ENCODE results near the gene PATZ1.

The PATZ1 gene

DNA sequence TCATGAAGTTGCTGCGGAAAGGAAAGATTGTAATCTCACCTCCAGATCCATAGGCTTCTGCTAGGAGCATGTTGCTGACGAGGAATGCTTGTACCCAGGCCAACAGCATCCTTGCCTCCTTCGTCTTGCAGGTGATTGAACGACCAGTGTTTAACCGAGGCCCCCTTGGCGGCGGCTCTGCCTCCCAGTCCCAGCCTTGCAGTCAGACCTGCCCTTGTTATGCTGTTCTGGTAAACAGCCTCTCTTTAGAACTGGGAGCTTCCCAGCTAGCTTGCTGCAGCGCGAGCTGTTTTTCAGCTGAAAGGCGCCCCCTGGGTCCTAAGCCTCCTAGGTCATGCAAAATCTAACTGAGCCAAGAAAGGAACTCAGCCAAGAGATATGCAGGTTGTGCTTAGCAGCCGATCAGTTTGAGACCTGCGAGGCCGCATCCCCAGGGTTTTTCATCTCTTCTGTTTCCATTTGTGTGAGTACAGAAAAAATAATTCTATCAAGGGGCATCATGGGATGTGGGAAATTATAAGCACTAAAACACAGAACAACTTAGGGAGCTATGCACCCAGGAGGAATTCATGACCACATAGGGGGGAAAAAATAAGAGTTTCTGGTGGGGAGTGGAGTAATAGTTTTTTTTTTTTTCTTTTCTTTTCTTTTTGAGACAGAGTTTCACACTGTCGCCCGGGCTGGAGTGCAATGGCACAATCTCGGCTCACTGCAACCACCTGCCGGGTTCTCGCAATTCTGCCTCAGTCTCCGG, 53.7 kb downstream of the PATZ1 start, which contains the start of gene PIK3IP1:
PIK3IP1 (minus strand) TSS at position 253 of the 754 bp plus-strand sequence; CDS start at position 109, 144 bp downstream.
- H3K27me3 ChIP-seq (ENCODE audit: control insufficient read depth in 2 of 2, insufficient read depth in 2 of 2, low read length in 2 of 2) = no peaks in the 10 kb centered on the region
- peak within 1 kb of the TSS; percentile 97 to 99 for H3K27ac ChIP-seq (ENCODE audit: low read depth in 2 of 2, low read length in 2 of 2)
- H3K36me3 ChIP-seq (ENCODE audit: control insufficient read depth in 2 of 2, insufficient read depth in 2 of 2, low read length in 2 of 2) = peaks cover 17% of the 10 kb centered on the region in 2 donors
- H3K4me3 ChIP-seq (ENCODE audit: low read length in 2 of 2) = peak within 1 kb of the TSS; percentile 75 to 93
- peak within 1 kb of the TSS; percentile 83 to 100 for H3K9ac ChIP-seq (ENCODE audit: low read depth in 1 of 2, low read length in 2 of 2)
- H3K4me1 ChIP-seq (ENCODE audit: control insufficient read depth in 2 of 2, insufficient read depth in 2 of 2, low read length in 2 of 2) = peaks cover 30 to 34% of the 10 kb centered on the region in 2 donors
- H3K9me3 ChIP-seq (ENCODE audit: control insufficient read depth in 2 of 2, low read length in 2 of 2) = no peaks in the 10 kb centered on the region

DNA sequence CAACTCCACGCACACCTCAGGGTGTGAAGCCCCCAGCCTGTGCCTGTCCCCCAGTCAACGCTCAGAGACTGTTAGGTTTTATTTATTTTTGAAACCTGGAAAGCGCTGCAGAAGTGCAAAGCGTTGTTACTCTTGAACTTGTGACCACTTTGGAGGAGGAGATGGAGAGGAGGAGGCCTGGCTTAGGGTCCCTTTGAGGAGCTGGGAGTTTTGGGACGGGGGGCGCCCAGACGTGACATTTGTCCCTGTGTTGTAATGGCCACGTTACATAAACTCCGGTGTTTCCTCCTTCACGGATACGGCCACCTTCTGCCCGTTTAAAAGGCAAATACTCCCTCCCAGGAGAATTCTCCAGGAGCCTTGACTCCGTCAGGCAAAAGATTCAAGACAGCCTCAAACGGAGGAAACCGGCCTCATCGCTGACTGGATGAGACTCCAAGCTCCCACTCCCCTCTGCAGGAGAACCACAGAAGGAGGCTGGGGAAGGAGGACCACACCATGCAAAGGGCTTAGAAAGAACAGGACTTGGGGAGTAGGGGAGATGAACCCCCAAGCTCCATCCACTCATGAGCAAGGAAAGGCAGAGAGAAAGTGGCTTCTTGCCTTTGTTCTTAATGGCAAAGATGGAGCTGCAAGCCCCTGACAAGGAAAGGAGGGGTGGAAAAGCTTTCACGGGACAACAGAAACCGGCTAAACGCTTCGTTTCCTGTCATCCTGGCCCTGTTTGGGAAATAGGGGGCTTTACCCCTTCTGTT, 54.5 kb downstream of the PATZ1 start:
- Histone ChIP-seq H3K4me3 (ENCODE audit: low read length in 2 of 2) (peak overlapping the region; percentile 75 to 93), H3K27ac (ENCODE audit: low read depth in 2 of 2, low read length in 2 of 2) (peak overlapping the region; percentile 97 to 99), H3K27me3 (ENCODE audit: control insufficient read depth in 2 of 2, insufficient read depth in 2 of 2, low read length in 2 of 2) (no peaks in the 10 kb centered on the region), H3K4me1 (ENCODE audit: control insufficient read depth in 2 of 2, insufficient read depth in 2 of 2, low read length in 2 of 2) (peaks cover 24 to 34% of the 10 kb centered on the region in 2 donors), H3K9me3 (ENCODE audit: control insufficient read depth in 2 of 2, low read length in 2 of 2) (no peaks in the 10 kb centered on the region), H3K9ac (ENCODE audit: low read depth in 1 of 2, low read length in 2 of 2) (peak overlapping the region; percentile 83 to 100), H3K36me3 (ENCODE audit: control insufficient read depth in 2 of 2, insufficient read depth in 2 of 2, low read length in 2 of 2) (peaks cover 18% of the 10 kb centered on the region in 2 donors)

DNA sequence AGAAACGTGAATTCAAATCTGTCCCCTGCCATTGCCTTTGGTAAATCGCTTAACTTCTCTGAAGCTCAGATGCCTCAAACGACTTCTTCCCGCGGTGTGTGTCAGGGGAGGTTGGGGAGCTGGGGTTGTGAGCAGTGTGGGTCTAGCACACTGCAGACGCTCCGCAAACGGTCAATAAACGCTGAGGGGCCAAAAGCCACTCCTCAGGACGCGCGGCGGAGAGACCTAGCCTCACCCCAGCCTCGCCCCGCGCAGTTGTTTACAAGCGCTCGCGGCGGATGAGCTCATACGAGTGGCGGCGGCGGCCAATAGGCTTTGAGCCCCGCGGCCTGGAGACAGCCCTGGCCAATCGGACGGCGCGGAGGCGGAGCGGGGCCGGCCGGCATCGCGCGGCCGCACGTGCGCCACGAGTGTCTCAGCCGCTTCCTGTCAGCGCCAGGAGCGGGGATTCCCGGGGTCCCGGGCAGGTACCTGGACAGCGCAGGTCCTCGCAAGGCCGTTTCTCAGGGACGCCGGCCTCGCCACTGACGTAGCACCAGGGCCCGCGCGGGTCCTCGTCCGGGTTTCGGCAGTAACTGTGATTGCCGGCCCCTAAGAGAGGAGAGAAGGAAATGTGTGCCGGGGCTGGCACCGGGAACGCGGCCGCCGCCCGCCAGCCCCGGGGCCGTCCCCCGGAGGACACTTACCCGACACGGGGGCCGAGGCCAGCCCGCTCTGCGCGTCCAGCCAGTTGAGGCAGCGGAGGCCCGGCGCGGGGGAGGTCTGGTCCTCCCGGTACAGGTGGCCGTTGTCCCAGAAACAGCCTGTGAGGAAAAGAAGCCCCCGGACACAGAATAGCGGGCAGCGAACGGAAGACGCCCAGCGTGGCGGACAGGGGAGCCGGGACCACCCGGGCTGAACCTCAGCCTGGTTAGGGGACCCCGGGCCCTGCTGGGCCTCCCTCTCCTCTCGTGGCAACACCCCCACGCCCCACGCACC, 55.4 kb downstream of the PATZ1 start:
- Histone ChIP-seq H3K36me3 (ENCODE audit: control insufficient read depth in 2 of 2, insufficient read depth in 2 of 2, low read length in 2 of 2) (peaks cover 24% of the 10 kb centered on the region in 2 donors), H3K4me1 (ENCODE audit: control insufficient read depth in 2 of 2, insufficient read depth in 2 of 2, low read length in 2 of 2) (peaks cover 15 to 26% of the 10 kb centered on the region in 2 donors), H3K9ac (ENCODE audit: low read depth in 1 of 2, low read length in 2 of 2) (peak overlapping the region; percentile 83 to 100)

DNA sequence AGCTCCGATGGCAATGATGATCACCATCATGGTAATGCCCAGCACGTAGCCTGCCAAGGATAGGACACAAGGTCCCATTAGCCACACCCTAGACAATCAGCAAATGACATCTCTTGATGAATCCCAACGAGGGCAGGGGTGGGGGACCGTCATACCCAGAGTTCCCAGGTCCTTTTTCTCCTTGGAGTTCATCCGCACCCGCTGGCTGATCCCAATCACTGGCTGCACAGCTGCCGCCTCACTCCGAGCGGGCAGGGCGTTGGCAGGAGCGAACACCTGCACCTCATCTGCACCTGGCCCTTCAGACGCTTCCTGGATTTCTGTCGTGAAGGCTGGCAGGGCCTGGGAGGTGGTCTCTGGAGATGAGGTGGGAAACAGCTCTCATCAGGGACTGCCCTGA, 56.8 kb downstream of the PATZ1 start:
- H3K9ac ChIP-seq (ENCODE audit: low read depth in 1 of 2, low read length in 2 of 2) = peak overlapping the region; percentile 83 to 95
- peaks cover 34 to 37% of the 10 kb centered on the region in 2 donors for H3K36me3 ChIP-seq (ENCODE audit: control insufficient read depth in 2 of 2, insufficient read depth in 2 of 2, low read length in 2 of 2)
- H3K4me3 ChIP-seq (ENCODE audit: low read length in 2 of 2) = peak overlapping the region; percentile 75 to 85
- no peaks in the 10 kb centered on the region for H3K9me3 ChIP-seq (ENCODE audit: control insufficient read depth in 2 of 2, low read length in 2 of 2)
- no peaks in the 10 kb centered on the region for H3K27me3 ChIP-seq (ENCODE audit: control insufficient read depth in 2 of 2, insufficient read depth in 2 of 2, low read length in 2 of 2)
- peaks cover 15 to 25% of the 10 kb centered on the region in 2 donors for H3K4me1 ChIP-seq (ENCODE audit: control insufficient read depth in 2 of 2, insufficient read depth in 2 of 2, low read length in 2 of 2)
- H3K27ac ChIP-seq (ENCODE audit: low read depth in 2 of 2, low read length in 2 of 2) = peak overlapping the region; percentile 97 to 99

More for the DNA sequence above, 55.4 kb downstream of the PATZ1 start:
- Histone ChIP-seq H3K27ac (ENCODE audit: low read depth in 2 of 2, low read length in 2 of 2) (peak overlapping the region; percentile 97 to 99), H3K27me3 (ENCODE audit: control insufficient read depth in 2 of 2, insufficient read depth in 2 of 2, low read length in 2 of 2) (no peaks in the 10 kb centered on the region), H3K4me3 (ENCODE audit: low read length in 2 of 2) (peak overlapping the region; percentile 75 to 93), H3K9me3 (ENCODE audit: control insufficient read depth in 2 of 2, low read length in 2 of 2) (no peaks in the 10 kb centered on the region)

DNA sequence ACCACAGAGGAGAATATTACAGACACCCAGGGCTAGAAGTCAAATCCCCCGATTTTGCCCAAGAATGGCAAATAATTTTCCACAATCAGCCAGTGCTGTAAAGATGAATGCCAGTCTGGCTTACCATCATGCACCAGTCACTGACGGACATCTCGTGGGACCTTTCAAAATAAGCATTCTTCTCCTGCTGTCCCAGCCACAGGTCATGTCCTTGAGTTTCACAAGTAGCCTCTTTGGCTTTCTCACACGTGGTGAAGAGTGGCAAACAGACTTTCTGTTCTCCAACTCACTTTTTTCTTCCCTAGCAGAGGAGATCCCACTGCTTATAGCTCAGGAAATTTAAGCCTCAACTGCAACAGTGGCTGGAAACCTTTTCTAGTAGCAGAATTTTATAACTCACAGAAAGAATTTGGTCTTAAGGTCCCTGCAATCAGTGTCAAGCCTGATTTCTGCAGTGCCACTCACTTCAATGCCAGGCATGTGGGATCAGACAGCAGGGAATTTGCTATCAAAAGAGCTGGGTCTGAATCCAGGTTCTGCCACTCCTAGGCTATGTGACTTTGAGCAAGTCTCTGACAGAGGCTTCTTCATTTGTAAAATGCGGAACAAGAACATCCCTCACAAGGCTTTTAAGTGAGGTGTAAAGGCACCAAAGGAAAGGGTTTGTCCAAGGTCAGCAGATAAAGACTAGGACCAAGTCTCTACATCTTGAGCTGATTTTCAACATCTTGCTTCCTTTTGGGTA, 57.5 kb downstream of the PATZ1 start:
- Histone ChIP-seq H3K9ac (ENCODE audit: low read depth in 1 of 2, low read length in 2 of 2) (peak overlapping the region; percentile 83 to 95), H3K4me1 (ENCODE audit: control insufficient read depth in 2 of 2, insufficient read depth in 2 of 2, low read length in 2 of 2) (peaks cover 15 to 25% of the 10 kb centered on the region in 2 donors), H3K9me3 (ENCODE audit: control insufficient read depth in 2 of 2, low read length in 2 of 2) (no peaks in the 10 kb centered on the region), H3K4me3 (ENCODE audit: low read length in 2 of 2) (peak overlapping the region; percentile 75 to 85), H3K27me3 (ENCODE audit: control insufficient read depth in 2 of 2, insufficient read depth in 2 of 2, low read length in 2 of 2) (no peaks in the 10 kb centered on the region), H3K36me3 (ENCODE audit: control insufficient read depth in 2 of 2, insufficient read depth in 2 of 2, low read length in 2 of 2) (peaks cover 37 to 43% of the 10 kb centered on the region in 2 donors), H3K27ac (ENCODE audit: low read depth in 2 of 2, low read length in 2 of 2) (peak overlapping the region; percentile 97 to 99)

DNA sequence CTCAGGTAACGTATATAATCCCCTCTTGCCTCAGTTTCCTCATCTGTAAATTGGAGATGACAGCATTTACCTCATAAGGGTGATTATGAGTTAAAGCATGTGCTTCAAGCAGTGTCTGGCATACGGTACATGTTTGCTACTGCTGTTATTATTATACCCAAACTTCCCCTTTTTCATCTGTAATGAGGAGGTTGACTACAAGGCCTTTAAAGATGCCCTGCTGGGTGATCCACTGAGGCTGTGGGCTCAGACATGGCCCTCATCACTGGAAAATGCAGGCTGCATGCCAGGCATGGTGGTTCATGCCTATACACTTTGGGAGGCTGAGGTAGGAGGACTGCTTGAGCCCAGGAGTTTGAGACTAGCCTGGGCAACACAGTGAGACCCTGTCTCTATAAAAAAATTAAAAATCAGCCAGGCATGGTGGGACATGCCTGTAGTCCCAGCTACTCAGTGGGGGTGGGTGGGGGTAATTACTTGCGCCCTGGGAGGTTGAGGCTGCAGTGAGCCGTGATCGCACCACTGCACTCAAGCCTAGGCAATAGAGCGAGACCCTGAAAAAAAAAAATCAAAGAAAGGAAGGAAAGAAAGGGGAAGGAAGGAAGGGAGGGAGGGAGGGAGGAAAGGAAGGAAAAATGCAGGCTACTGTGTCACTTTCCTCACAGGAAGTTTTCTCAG, 58.2 kb downstream of the PATZ1 start:
- H3K27ac ChIP-seq (ENCODE audit: low read depth in 2 of 2, low read length in 2 of 2) = peak overlapping the region; percentile 97 to 99
- H3K4me3 ChIP-seq (ENCODE audit: low read length in 2 of 2) = no peak overlapping the region
- H3K36me3 ChIP-seq (ENCODE audit: control insufficient read depth in 2 of 2, insufficient read depth in 2 of 2, low read length in 2 of 2) = peaks cover 44 to 50% of the 10 kb centered on the region in 2 donors
- H3K27me3 ChIP-seq (ENCODE audit: control insufficient read depth in 2 of 2, insufficient read depth in 2 of 2, low read length in 2 of 2) = no peaks in the 10 kb centered on the region
- peak overlapping the region in 1 of 2 donors; percentile 28 for H3K9ac ChIP-seq (ENCODE audit: low read depth in 1 of 2, low read length in 2 of 2)
- H3K9me3 ChIP-seq (ENCODE audit: control insufficient read depth in 2 of 2, low read length in 2 of 2) = no peaks in the 10 kb centered on the region
- peaks cover 15 to 24% of the 10 kb centered on the region in 2 donors for H3K4me1 ChIP-seq (ENCODE audit: control insufficient read depth in 2 of 2, insufficient read depth in 2 of 2, low read length in 2 of 2)

DNA sequence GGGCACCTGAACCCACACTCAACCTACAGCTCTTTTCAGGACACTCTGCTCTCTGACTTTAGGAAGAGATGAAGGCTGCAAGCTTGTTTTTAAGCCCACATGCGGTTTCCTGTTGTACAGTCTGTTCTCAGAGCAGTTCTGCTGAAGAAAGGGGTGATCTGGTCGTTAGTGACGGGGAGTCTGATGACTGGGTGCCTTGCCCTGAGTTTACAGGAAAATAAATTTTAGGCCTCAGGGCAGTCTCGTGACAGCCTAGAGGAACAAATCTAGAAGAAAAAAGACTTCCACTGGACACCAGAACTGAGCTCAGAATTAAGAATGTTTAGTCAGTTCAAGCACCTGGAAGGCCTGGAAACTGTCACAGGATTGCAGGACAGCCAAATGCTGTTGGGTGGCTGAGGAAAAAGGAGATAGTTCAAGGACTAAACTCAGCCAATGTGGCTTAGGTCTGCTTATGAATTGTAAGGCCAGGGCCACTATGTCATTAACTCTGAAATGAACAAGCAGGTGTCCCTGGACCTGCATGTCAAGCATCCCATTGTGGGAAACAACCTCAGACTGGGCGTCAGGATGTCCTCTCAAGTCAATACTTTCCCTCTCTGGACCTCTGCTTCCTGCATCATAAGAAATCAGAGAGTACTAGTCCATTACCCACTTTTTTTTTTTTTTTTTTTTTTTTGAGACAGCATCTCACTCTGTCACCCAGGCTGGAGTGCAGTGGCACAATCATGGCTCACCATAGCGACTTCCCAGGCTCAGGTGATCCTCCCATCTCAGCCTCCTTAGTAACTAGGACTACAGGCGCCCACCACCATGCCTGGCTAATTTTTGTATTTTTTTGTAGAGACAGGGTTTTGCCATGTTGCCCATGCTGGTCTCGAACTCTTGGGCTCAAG, 59.5 kb downstream of the PATZ1 start:
- H3K4me1 ChIP-seq (ENCODE audit: control insufficient read depth in 2 of 2, insufficient read depth in 2 of 2, low read length in 2 of 2) = peaks cover 15 to 19% of the 10 kb centered on the region in 2 donors

More for the DNA sequence above, 59.5 kb downstream of the PATZ1 start:
- Histone ChIP-seq H3K9ac (ENCODE audit: low read depth in 1 of 2, low read length in 2 of 2) (peak overlapping the region; percentile 14 to 30), H3K36me3 (ENCODE audit: control insufficient read depth in 2 of 2, insufficient read depth in 2 of 2, low read length in 2 of 2) (peaks cover 56 to 63% of the 10 kb centered on the region in 2 donors), H3K27me3 (ENCODE audit: control insufficient read depth in 2 of 2, insufficient read depth in 2 of 2, low read length in 2 of 2) (no peaks in the 10 kb centered on the region), H3K4me3 (ENCODE audit: low read length in 2 of 2) (no peak overlapping the region), H3K27ac (ENCODE audit: low read depth in 2 of 2, low read length in 2 of 2) (peak overlapping the region; percentile 64 to 77), H3K9me3 (ENCODE audit: control insufficient read depth in 2 of 2, low read length in 2 of 2) (no peaks in the 10 kb centered on the region)

Data from mucosa of rectum (tissue), 2 donors.